Measurements from ENCODE around the gene BANF2. TPM values are rescaled to one million over a fixed set of nuclear protein-coding genes. Genes with fewer than 3 reads are reported as not detected.

BANF2 gene
- total RNA-seq, 1 experiment from 2014 or later = not detected

GRCh38 chr20:17693444-17694001, 6.2 kb upstream of the BANF2 start:
- intact Hi-C loops (cut with micrococcal nuclease) = no loop called here
- no TSS peak for BruUV-seq (replicated peaks)
- POLR2A ChIA-PET = interaction anchor here (1.2 kb wide), 1 partner anchor 11 kb away, joined by 4 read pairs; the partner anchor contains the start of gene RRBP1
- CTCF ChIA-PET = interaction anchor here (3.4 kb wide), 1 partner anchor 11 kb away, joined by 12 read pairs; the partner anchor contains the start of gene RRBP1
- no peaks in the 10 kb centered on the region for H3K36me3 ChIP-seq (ENCODE audit: control insufficient read depth in 1 of 2, insufficient read depth in 2 of 2, low read length in 2 of 2)
- RAD21 ChIA-PET (ENCODE audit: low non-redundant PET in 1 of 2, low total read pairs in 2 of 2, uncharacterized antibody in 2 of 2, unreplicated experiment in 2 of 2) = no interaction called here
- H3K27me3 ChIP-seq (ENCODE audit: insufficient read depth, low read length) = no peaks in the 10 kb centered on the region; the same call in 1 of the 2 replicates
- no peaks in the 10 kb centered on the region for H4K20me1 ChIP-seq (ENCODE audit: insufficient read depth)
- no peaks in the 10 kb centered on the region for H3K9me2 ChIP-seq (ENCODE audit: insufficient read depth)
- H3K4me3 ChIP-seq (replicated peaks in 1 of 2; ENCODE audit: low read depth in 1 of 2, low read length in 2 of 2) = no peak overlapping the region
- no peak overlapping the region for H3K27ac ChIP-seq (ENCODE audit: low read depth, low read length)
- no peaks in the 10 kb centered on the region for H3K9me3 ChIP-seq (ENCODE audit: control insufficient read depth in 1 of 2, insufficient read depth in 1 of 2, low read depth in 1 of 2, low read length in 2 of 2)
- DNase-seq (ENCODE audit: low read depth, low spot score) = no peak
- no peak overlapping the region for H3K4me2 ChIP-seq (ENCODE audit: low read length)
- no peak overlapping the region for H3K9ac ChIP-seq (ENCODE audit: low read length)
- no peaks in the 10 kb centered on the region for H3K4me1 ChIP-seq (ENCODE audit: control insufficient read depth in 1 of 2, insufficient read depth in 2 of 2, low read length in 2 of 2)
- no peak for ATAC-seq
- TF ChIP-seq SP1 (IDR thresholded peaks at IDR 0.05; ENCODE audit: low read depth) = no peak
- TF ChIP-seq ELF1 (IDR thresholded peaks at IDR 0.05; ENCODE audit: borderline replicate concordance, low read depth) = no peak
- no peak for TF ChIP-seq CBX3 (IDR thresholded peaks at IDR 0.05; ENCODE audit: low read depth)
- no peak for TF ChIP-seq CEBPB (IDR thresholded peaks at IDR 0.05; ENCODE audit: low read depth)
- TF ChIP-seq TCF7L2 (IDR thresholded peaks at IDR 0.05; ENCODE audit: borderline replicate concordance, extremely low read depth, insufficient read depth, insufficient read length) = no peak
- TF ChIP-seq MAX (IDR thresholded peaks at IDR 0.05) = no peak
- no peaks in the 10 kb centered on the region for H3K79me2 ChIP-seq (ENCODE audit: insufficient read depth, low read length)
- no peak overlapping the region for H2AFZ ChIP-seq (ENCODE audit: low read depth, low read length, poor library complexity, severe bottlenecking)

GRCh38 chr20:17694767-17695166, 5.0 kb upstream of the BANF2 start:
- H3K4me2 ChIP-seq (ENCODE audit: low read length) = no peak overlapping the region
- H4K20me1 ChIP-seq (ENCODE audit: insufficient read depth) = no peaks in the 10 kb centered on the region
- H3K9me2 ChIP-seq (ENCODE audit: insufficient read depth) = no peaks in the 10 kb centered on the region
- H3K27ac ChIP-seq (ENCODE audit: low read depth, low read length) = no peak overlapping the region
- H3K4me3 ChIP-seq (replicated peaks in 1 of 2; ENCODE audit: low read depth in 1 of 2, low read length in 2 of 2) = no peak overlapping the region
- BruUV-seq (replicated peaks) = no TSS peak
- no peaks in the 10 kb centered on the region for H3K36me3 ChIP-seq (ENCODE audit: control insufficient read depth in 1 of 2, insufficient read depth in 2 of 2, low read length in 2 of 2)
- no peaks in the 10 kb centered on the region for H3K79me2 ChIP-seq (ENCODE audit: insufficient read depth, low read length)
- ChIA-PET CTCF (interaction anchor here (3.4 kb wide), 1 partner anchor 12 kb away, joined by 12 read pairs; the partner anchor contains the start of gene RRBP1), POLR2A (no interaction called here), RAD21 (ENCODE audit: low non-redundant PET in 1 of 2, low total read pairs in 2 of 2, uncharacterized antibody in 2 of 2, unreplicated experiment in 2 of 2) (interaction anchor here in 1 of 2 experiments (0.7 kb wide), 1 partner anchor 173 kb away, joined by 3 read pairs; no protein-coding TSS in a partner anchor)
- H3K9ac ChIP-seq (ENCODE audit: low read length) = no peak overlapping the region
- ATAC-seq = no peak; the same call in 1 of the 2 replicates
- no peak overlapping the region for H2AFZ ChIP-seq (ENCODE audit: low read depth, low read length, poor library complexity, severe bottlenecking)
- H3K27me3 ChIP-seq (ENCODE audit: insufficient read depth, low read length) = no peaks in the 10 kb centered on the region; the same call in 1 of the 2 replicates
- intact Hi-C loops (cut with micrococcal nuclease) = no loop called here
- no peaks in the 10 kb centered on the region for H3K4me1 ChIP-seq (ENCODE audit: control insufficient read depth in 1 of 2, insufficient read depth in 2 of 2, low read length in 2 of 2)
- no peaks in the 10 kb centered on the region for H3K9me3 ChIP-seq (ENCODE audit: control insufficient read depth in 1 of 2, insufficient read depth in 1 of 2, low read depth in 1 of 2, low read length in 2 of 2)
- no peak for DNase-seq (ENCODE audit: low read depth, low spot score)
- TF ChIP-seq EZH2phosphoT487 (IDR thresholded peaks at IDR 0.05; ENCODE audit: borderline replicate concordance) = no peak
- TF ChIP-seq POLR2AphosphoS5 (IDR thresholded peaks at IDR 0.05; ENCODE audit: low read depth, low read length) = no peak
- no peak for TF ChIP-seq SP1 (IDR thresholded peaks at IDR 0.05; ENCODE audit: low read depth)
- TF ChIP-seq CBX3 (IDR thresholded peaks at IDR 0.05; ENCODE audit: low read depth) = no peak
- TF ChIP-seq EGR1 (IDR thresholded peaks at IDR 0.05; ENCODE audit: low read depth) = no peak
- TF ChIP-seq SIN3A (IDR thresholded peaks at IDR 0.05; ENCODE audit: low read depth) = no peak
- TF ChIP-seq EZH2 (IDR thresholded peaks at IDR 0.05) = no peak
- TF ChIP-seq TCF7L2 (IDR thresholded peaks at IDR 0.05; ENCODE audit: borderline replicate concordance, extremely low read depth, insufficient read depth, insufficient read length) = no peak
- no peak for TF ChIP-seq ATF3 (IDR thresholded peaks at IDR 0.05)
- no peak for TF ChIP-seq SRF (IDR thresholded peaks at IDR 0.05; ENCODE audit: low read depth)
- no peak for TF ChIP-seq ZNF274 (IDR thresholded peaks at IDR 0.05; ENCODE audit: low read depth, low read length)
- no peak for TF ChIP-seq ZFX (IDR thresholded peaks at IDR 0.05)
- TF ChIP-seq YY1 (IDR thresholded peaks at IDR 0.05; ENCODE audit: extremely low read depth, insufficient replicate concordance, low read depth, low read length) = no peak
- no peak for TF ChIP-seq CEBPB (IDR thresholded peaks at IDR 0.05; ENCODE audit: low read depth)
- no peak for TF ChIP-seq RAD21 (IDR thresholded peaks at IDR 0.05; ENCODE audit: low read depth)
- TF ChIP-seq CTCF (IDR thresholded peaks at IDR 0.05 in 2 of 3, conservative IDR thresholded peaks at IDR 0.05 in 1 of 3; ENCODE audit: borderline replicate concordance in 1 of 3, insufficient read depth in 1 of 3, low read depth in 2 of 3, low read length in 2 of 3) = no peak
- TF ChIP-seq JUND (IDR thresholded peaks at IDR 0.05) = no peak

Data from HCT116 (cell line).